Caco-2 (cell line): Measurements from ENCODE around the gene TSR3. TPM values are rescaled to one million over a fixed set of nuclear protein-coding genes. Genes with fewer than 3 reads are reported as not detected.

Source experiments
- BruUV-seq: library from RNA; stranded (reverse); fragments of 400-500 nt; replicated peaks from 2 replicates; lab custom pipeline; 2021; lab: Mats Ljungman, UMichigan
- CTCF ChIA-PET: fragments of 300-600 bp; sonication (Branson Sonifier 250); formaldehyde crosslinking; loops from one replicate; lab custom pipeline; 2022; ENCODE audit warnings: antibody characterized with exemption; lab: Charles Lee
- POLR2A ChIA-PET: fragments of 300-600 bp; sonication (Branson Sonifier 250); formaldehyde crosslinking; loops from one replicate; lab custom pipeline; 2022; ENCODE audit warnings: antibody characterized with exemption; lab: Charles Lee
- DNase-seq, 2 experiments: peaks; one replicate each; pipeline versions ENCODE4 v3.0.0 to v3.0.0-alpha.2; 2020 to 2022
- H3K27me3 ChIP-seq: replicated peaks from 2 replicates; pipeline ENCODE4 v1.6.0; 2011; ENCODE audit warnings: low read length; ENCODE audit not compliant: control insufficient read depth, insufficient read depth
- H3K36me3 ChIP-seq: 2 replicates; pipeline ENCODE4 v1.5.1; 2011; ENCODE audit warnings: low read length; ENCODE audit not compliant: control insufficient read depth, insufficient read depth
- H3K4me1 ChIP-seq: fragments of 250-450 bp; sonication (Bioruptor Pico); 2 replicates; pipeline ENCODE4 v1.5.1; 2020; ENCODE audit warnings: mild to moderate bottlenecking
- H3K4me3 ChIP-seq: 2 replicates; pipeline ENCODE4 v1.5.1; 2011; ENCODE audit warnings: low read depth, mild to moderate bottlenecking, control low read depth, low read length
- H3K9me3 ChIP-seq: fragments of 250-450 bp; sonication (Bioruptor Pico); 2 replicates; pipeline ENCODE4 v1.5.1; 2020; ENCODE audit warnings: mild to moderate bottlenecking, moderate library complexity
- H3K27ac Mint-ChIP-seq: one replicate; pipeline ENCODE4 v1.8.0; 2022; ENCODE audit warnings: mixed read lengths; ENCODE audit not compliant: unreplicated experiment
- H3K27me3 Mint-ChIP-seq: one replicate; pipeline ENCODE4 v1.8.0; 2022; ENCODE audit warnings: mixed read lengths; ENCODE audit not compliant: insufficient read depth, unreplicated experiment
- H3K36me3 Mint-ChIP-seq: one replicate; pipeline ENCODE4 v1.8.0; 2022; ENCODE audit warnings: mild to moderate bottlenecking, mixed read lengths; ENCODE audit not compliant: insufficient read depth, unreplicated experiment
- H3K4me1 Mint-ChIP-seq: one replicate; pipeline ENCODE4 v1.8.0; 2022; ENCODE audit warnings: low read depth, mixed read lengths; ENCODE audit not compliant: unreplicated experiment
- H3K4me3 Mint-ChIP-seq: one replicate; pipeline ENCODE4 v1.8.0; 2022; ENCODE audit warnings: mild to moderate bottlenecking, moderate library complexity, mixed read lengths; ENCODE audit not compliant: unreplicated experiment
- H3K9me3 Mint-ChIP-seq: one replicate; pipeline ENCODE4 v1.8.0; 2022; ENCODE audit warnings: mixed read lengths; ENCODE audit not compliant: unreplicated experiment
- intact Hi-C: fragments of 100-400 bp; cut with micrococcal nuclease; formaldehyde crosslinking; loops from one replicate; pipeline ENCODE4 v1.10.0; 2022; ENCODE audit not compliant: unreplicated experiment
- total RNA-seq: library from RNA; stranded (reverse); gene quantifications from 2 replicates; pipeline ENCODE4 v1.2.3, GENCODE V29; 2022
- TF ChIP-seq, protein P1 (sequence below), 2 experiments: fragments of 200-600 bp in 1 of 2; IDR thresholded peaks; 1 replicate in 1 of 2; 2 replicates in 1 of 2; pipeline versions ENCODE4 v1.5.1 to v1.8.0; 2011 to 2022; ENCODE audit warnings: antibody characterized with exemption in 1 of 2, control low read depth in 1 of 2, inconsistent platforms in 1 of 2, low read depth in 1 of 2, low read length in 1 of 2, mild to moderate bottlenecking in 1 of 2, moderate library complexity in 1 of 2; ENCODE audit not compliant: insufficient read depth in 1 of 2, severe bottlenecking in 1 of 2, unreplicated experiment in 1 of 2

Gene TSR3
- total RNA-seq, 1 experiment from 2014 or later: 48.6 TPM

DNA sequence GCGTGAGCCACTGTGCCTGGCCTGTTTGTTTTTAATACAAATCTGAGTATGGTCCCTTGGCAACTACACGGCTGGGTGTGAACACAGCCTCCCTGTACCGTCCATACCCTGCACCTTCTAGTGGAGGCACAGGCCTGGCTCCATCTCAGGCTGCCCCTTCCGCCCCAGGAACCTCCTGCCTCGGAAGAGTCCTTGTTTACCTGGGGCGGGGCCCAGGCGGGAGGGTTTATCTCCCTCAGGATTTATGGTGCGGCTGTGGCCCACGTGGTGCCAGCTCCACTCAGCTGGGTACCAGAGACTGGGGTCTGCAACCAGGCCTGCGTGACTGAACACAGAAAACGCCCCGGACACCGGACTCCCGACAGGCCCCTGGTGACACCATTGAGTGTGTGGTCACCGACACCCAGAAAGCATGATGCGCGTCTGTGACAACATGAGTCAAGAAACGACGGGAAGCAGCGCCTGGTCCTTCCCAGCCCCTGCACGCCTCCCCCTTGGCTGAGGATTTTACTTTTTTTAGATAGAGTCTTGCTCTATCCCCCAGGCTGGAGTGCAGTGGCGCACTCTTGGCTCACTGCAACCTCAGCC is 43.9 kb upstream of the TSR3 start:
- Histone ChIP-seq H3K27me3 (no peaks in the 10 kb centered on the region), H3K4me3 (no peak overlapping the region), H3K9me3 (no peaks in the 10 kb centered on the region), H3K36me3 (no peaks in the 10 kb centered on the region), H3K4me1 (no peaks in the 10 kb centered on the region)
- DNase-seq: no peak
- Mint-ChIP-seq H3K9me3 (no peaks in the 10 kb centered on the region), H3K36me3 (peaks cover 11% of the 10 kb centered on the region), H3K27ac (no peak overlapping the region), H3K27me3 (no peaks in the 10 kb centered on the region), H3K4me1 (no peaks in the 10 kb centered on the region), H3K4me3 (no peak overlapping the region)
- ChIA-PET POLR2A (no interaction called here), CTCF (no interaction called here)
- intact Hi-C loops: no loop called here
- TF ChIP-seq, protein P1, sequence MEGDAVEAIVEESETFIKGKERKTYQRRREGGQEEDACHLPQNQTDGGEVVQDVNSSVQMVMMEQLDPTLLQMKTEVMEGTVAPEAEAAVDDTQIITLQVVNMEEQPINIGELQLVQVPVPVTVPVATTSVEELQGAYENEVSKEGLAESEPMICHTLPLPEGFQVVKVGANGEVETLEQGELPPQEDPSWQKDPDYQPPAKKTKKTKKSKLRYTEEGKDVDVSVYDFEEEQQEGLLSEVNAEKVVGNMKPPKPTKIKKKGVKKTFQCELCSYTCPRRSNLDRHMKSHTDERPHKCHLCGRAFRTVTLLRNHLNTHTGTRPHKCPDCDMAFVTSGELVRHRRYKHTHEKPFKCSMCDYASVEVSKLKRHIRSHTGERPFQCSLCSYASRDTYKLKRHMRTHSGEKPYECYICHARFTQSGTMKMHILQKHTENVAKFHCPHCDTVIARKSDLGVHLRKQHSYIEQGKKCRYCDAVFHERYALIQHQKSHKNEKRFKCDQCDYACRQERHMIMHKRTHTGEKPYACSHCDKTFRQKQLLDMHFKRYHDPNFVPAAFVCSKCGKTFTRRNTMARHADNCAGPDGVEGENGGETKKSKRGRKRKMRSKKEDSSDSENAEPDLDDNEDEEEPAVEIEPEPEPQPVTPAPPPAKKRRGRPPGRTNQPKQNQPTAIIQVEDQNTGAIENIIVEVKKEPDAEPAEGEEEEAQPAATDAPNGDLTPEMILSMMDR (IDR thresholded peaks at IDR 0.05; ENCODE audit: insufficient read depth in 1 of 2, low read depth in 1 of 2, low read length in 1 of 2, severe bottlenecking in 1 of 2, unreplicated experiment in 1 of 2): no peak
- BruUV-seq: no TSS peak

GRCh38 chr16:1394367-1394951 is 42.8 kb upstream of the TSR3 start:
- no peaks in the 10 kb centered on the region for H3K9me3 Mint-ChIP-seq
- no TSS peak for BruUV-seq
- Histone ChIP-seq H3K4me3 (no peak overlapping the region), H3K9me3 (no peaks in the 10 kb centered on the region), H3K36me3 (no peaks in the 10 kb centered on the region), H3K4me1 (no peaks in the 10 kb centered on the region), H3K27me3 (no peaks in the 10 kb centered on the region)
- intact Hi-C loops: no loop called here
- H3K27ac Mint-ChIP-seq: no peak overlapping the region
- POLR2A ChIA-PET: no interaction called here
- TF ChIP-seq, protein P1 (IDR thresholded peaks at IDR 0.05; ENCODE audit: insufficient read depth in 1 of 2, low read depth in 1 of 2, low read length in 1 of 2, severe bottlenecking in 1 of 2, unreplicated experiment in 1 of 2): no peak
- H3K27me3 Mint-ChIP-seq: no peaks in the 10 kb centered on the region
- no peaks in the 10 kb centered on the region for H3K4me1 Mint-ChIP-seq
- H3K4me3 Mint-ChIP-seq: no peak overlapping the region
- CTCF ChIA-PET: no interaction called here
- no peak for DNase-seq
- H3K36me3 Mint-ChIP-seq: peaks cover 11% of the 10 kb centered on the region

- DNase-seq: no peak
- Mint-ChIP-seq H3K27ac (no peak overlapping the region), H3K4me3 (no peak overlapping the region), H3K9me3 (no peaks in the 10 kb centered on the region), H3K4me1 (no peaks in the 10 kb centered on the region), H3K36me3 (peaks cover 11% of the 10 kb centered on the region), H3K27me3 (no peaks in the 10 kb centered on the region)
- no peaks in the 10 kb centered on the region for H3K9me3 ChIP-seq
- no peaks in the 10 kb centered on the region for H3K4me1 ChIP-seq
- intact Hi-C loops: no loop called here
- no peaks in the 10 kb centered on the region for H3K27me3 ChIP-seq
- ChIA-PET POLR2A (no interaction called here), CTCF (no interaction called here)
- no peaks in the 10 kb centered on the region for H3K36me3 ChIP-seq
- BruUV-seq: no TSS peak
- TF ChIP-seq, protein P1 (IDR thresholded peaks at IDR 0.05; ENCODE audit: insufficient read depth in 1 of 2, low read depth in 1 of 2, low read length in 1 of 2, severe bottlenecking in 1 of 2, unreplicated experiment in 1 of 2): no peak
- no peak overlapping the region for H3K4me3 ChIP-seq
These were observed 42.0 kb upstream of the TSR3 start for GRCh38 chr16:1393613-1394176.
